ENCODE data around the gene IFT122.
"Not testable (repeated sequence)": the region's sequence is repeated elsewhere in the genome, so short reads cannot be mapped to it uniquely, and the experiment has no call there.

DNA sequence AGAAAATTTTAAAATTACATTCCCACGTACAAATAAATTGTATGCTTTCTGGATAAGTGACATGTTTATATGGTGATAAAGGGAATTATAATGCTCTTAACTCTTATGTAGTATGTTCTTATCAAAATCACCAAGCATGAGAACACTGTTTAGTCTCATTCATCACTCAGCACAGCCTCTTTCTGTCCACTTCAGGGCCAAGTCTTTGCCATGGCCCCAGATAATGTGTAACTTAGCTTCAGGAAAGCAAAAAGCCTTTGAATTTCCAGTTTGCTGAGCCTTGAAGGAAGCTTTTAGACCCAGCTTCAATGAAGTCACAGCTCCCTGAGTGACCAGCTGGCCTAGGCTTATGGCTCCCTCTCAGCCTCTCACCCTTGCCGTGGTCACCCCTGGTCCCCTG is 57.9 kb downstream of the IFT122 start:
- not testable (repeated sequence) for TF ChIP-seq CTCF (conservative IDR thresholded peaks at IDR 0.05; ENCODE audit: low read length); EZH2phosphoT487 (IDR thresholded peaks at IDR 0.05; ENCODE audit: borderline replicate concordance, low read depth, low read length)
